A549 (cell line): Measurements from ENCODE around the gene SNU13. TPM values are rescaled to one million over a fixed set of nuclear protein-coding genes. Genes with fewer than 3 reads are reported as not detected.

Source experiments
- ATAC-seq, 2 experiments: fragments of 200-7000 bp in 1 of 2; fragments of >200 bp in 1 of 2; cut with Nextera tagmentation in 1 of 2; cut with Tn5 transposase in 1 of 2; 3 replicates each; pipeline versions ENCODE4 v1.8.0 to v1.9.1; 2018 to 2020; ENCODE audit warnings: mild to moderate bottlenecking in 1 of 2, moderate library complexity in 1 of 2
- CTCF ChIA-PET: fragments of 300-600 bp; sonication (Branson Sonifier 250); formaldehyde crosslinking; extraction: SDS; loops from one replicate; lab custom pipeline; 2021; ENCODE audit warnings: antibody characterized with exemption, inconsistent platforms; lab: Yijun Ruan, JAX
- POLR2A ChIA-PET: fragments of 350-600 bp; formaldehyde crosslinking; extraction: SDS; loops from one replicate; lab custom pipeline; 2021; ENCODE audit warnings: antibody characterized with exemption, inconsistent platforms; lab: Yijun Ruan, JAX
- DNase-seq, 2 experiments: peaks; one replicate each; pipeline versions ENCODE4 v3.0.0 to v3.0.0-alpha.2; 2011 to 2016; ENCODE audit warnings: low read depth in 1 of 2, low spot score in 1 of 2
- FAIRE-seq: peaks from 2 replicates; lab custom pipeline; 2011; peaks lifted over from hg19 to GRCh38; lab: Jason Lieb, UNC
- H3K27ac ChIP-seq, 2 experiments: fragments of >200 bp; sonication (Bioruptor Twin); formaldehyde crosslinking; 3 replicates each; pipeline ENCODE4 v1.5.1; 2016 to 2017
- H3K4me1 ChIP-seq: fragments of >200 bp; sonication (Bioruptor Twin); formaldehyde crosslinking; 3 replicates; pipeline ENCODE4 v1.6.1; 2016
- H3K4me2 ChIP-seq: fragments of >200 bp; sonication (Bioruptor Twin); formaldehyde crosslinking; 3 replicates; pipeline ENCODE4 v1.6.1; 2016
- H3K4me3 ChIP-seq: fragments of >200 bp; sonication (Bioruptor Twin); formaldehyde crosslinking; 3 replicates; pipeline ENCODE4 v1.5.1; 2016
- H3K9me3 ChIP-seq: fragments of >200 bp; sonication (Bioruptor Twin); formaldehyde crosslinking; 3 replicates; pipeline ENCODE4 v1.6.1; 2016
- CBX8 ChIP-seq: fragments of 200-600 bp; sonication (generic); IDR thresholded peaks from 2 replicates; pipeline ENCODE4 v1.6.1; 2016
- CEBPB ChIP-seq, 2 experiments: fragments of >200 bp in 1 of 2; sonication (Bioruptor Twin) in 1 of 2; formaldehyde crosslinking in 1 of 2; IDR thresholded peaks; 2 replicates each; pipeline ENCODE4 v1.6.1; 2012 to 2016
- CHD2 ChIP-seq: fragments of 150-350 bp; IDR thresholded peaks from 2 replicates; pipeline ENCODE4 v1.6.1; 2014; ENCODE audit warnings: low read length; ENCODE audit not compliant: partially characterized antibody
- CHD4 ChIP-seq: fragments of 200-600 bp; sonication (generic); IDR thresholded peaks from 2 replicates; pipeline ENCODE4 v1.6.1; 2016; ENCODE audit warnings: antibody characterized with exemption, mild to moderate bottlenecking, borderline replicate concordance
- FOSB ChIP-seq: fragments of 250-450 bp; sonication (Bioruptor Pico); IDR thresholded peaks from 2 replicates; pipeline ENCODE4 v1.5.0; 2020; ENCODE audit warnings: mild to moderate bottlenecking, moderate library complexity
- FOXS1 ChIP-seq: fragments of 250-450 bp; sonication (Bioruptor Pico); IDR thresholded peaks from 2 replicates; pipeline ENCODE4 v1.5.0; 2020; ENCODE audit warnings: mild to moderate bottlenecking, moderate library complexity
- GATA3 ChIP-seq: IDR thresholded peaks from 2 replicates; pipeline ENCODE4 v1.6.1; 2012; ENCODE audit warnings: borderline replicate concordance
- HOXA7 ChIP-seq: fragments of 250-450 bp; sonication (Bioruptor Pico); IDR thresholded peaks from 2 replicates; pipeline ENCODE4 v1.5.0; 2020; ENCODE audit warnings: mild to moderate bottlenecking, moderate library complexity
- HOXB5 ChIP-seq: fragments of 250-450 bp; sonication (Bioruptor Pico); IDR thresholded peaks from 2 replicates; pipeline ENCODE4 v1.5.0; 2020; ENCODE audit warnings: mild to moderate bottlenecking, moderate library complexity
- KDM5A ChIP-seq: fragments of 200-600 bp; sonication (generic); IDR thresholded peaks from 2 replicates; pipeline ENCODE4 v1.6.1; 2016; ENCODE audit warnings: antibody characterized with exemption, mild to moderate bottlenecking
- MAFK ChIP-seq: fragments of 450-650 bp; IDR thresholded peaks from 2 replicates; pipeline ENCODE4 v1.6.1; 2014; ENCODE audit not compliant: partially characterized antibody
- MYC ChIP-seq: IDR thresholded peaks from 2 replicates; pipeline ENCODE4 v1.6.1; 2012; ENCODE audit warnings: mild to moderate bottlenecking, inconsistent platforms, low read length, improper control_type of control experiment, borderline replicate concordance
- NFE2L2 ChIP-seq: fragments of 150-350 bp; conservative IDR thresholded peaks from 2 replicates; pipeline ENCODE4 v1.6.1; 2014; ENCODE audit warnings: low read length
- PHF8 ChIP-seq: fragments of 200-600 bp; sonication (generic); IDR thresholded peaks from 2 replicates; pipeline ENCODE4 v1.6.1; 2016; ENCODE audit warnings: low read depth, mild to moderate bottlenecking, antibody characterized with exemption, moderate library complexity, borderline replicate concordance
- POLR2AphosphoS2 ChIP-seq: conservative IDR thresholded peaks from 2 replicates; pipeline ENCODE4 v1.6.1; 2012; ENCODE audit warnings: low read length, improper control_type of control experiment, inconsistent platforms
- RCOR1 ChIP-seq: fragments of 150-350 bp; IDR thresholded peaks from 2 replicates; pipeline ENCODE4 v1.6.1; 2014; ENCODE audit warnings: antibody characterized with exemption, low read length, low read depth
- RNF2 ChIP-seq: fragments of 200-600 bp; sonication (generic); IDR thresholded peaks from 2 replicates; pipeline ENCODE4 v1.6.1; 2016; ENCODE audit warnings: low read depth, mild to moderate bottlenecking, antibody characterized with exemption, moderate library complexity, borderline replicate concordance
- SMC3 ChIP-seq: fragments of >200 bp; sonication (Bioruptor Twin); formaldehyde crosslinking; IDR thresholded peaks from 3 replicates; pipeline ENCODE4 v1.6.1; 2018; ENCODE audit warnings: inconsistent platforms
- WGBS: methylation state at CpG from one replicate; pipeline ENCODE4 v1.1.6; 2017; ENCODE audit errors: missing lambda C conversion rate; 5-methylcytosine and 5-hydroxymethylcytosine counted together
- polyA plus RNA-seq, 4 experiments: library from polyadenylated mRNA; depleted of rRNA in 3 of 4; stranded (reverse); fragments of >200 nt; fragmentation: RNase III in 1 of 4; extraction: RNeasy Plus Mini Kit Qiagen cat#74134 plus additional on column Dnase treatment in 1 of 4; gene quantifications; 2 replicates in 3 of 4; 3 replicates in 1 of 4; pipeline ENCODE4 v1.2.3, GENCODE V29; 2011 to 2017
- TF ChIP-seq, protein P1 (sequence below): fragments of >200 bp; sonication (Bioruptor Twin); formaldehyde crosslinking; IDR thresholded peaks from 3 replicates; pipeline ENCODE4 v1.6.1; 2016
- TF ChIP-seq, protein P2 (sequence below): fragments of 250-450 bp; sonication (Bioruptor Pico); IDR thresholded peaks from 2 replicates; pipeline ENCODE4 v1.5.0; 2020; ENCODE audit warnings: low read depth, mild to moderate bottlenecking, moderate library complexity
- TF ChIP-seq, protein P3 (sequence below): fragments of >200 bp; sonication (Bioruptor Twin); formaldehyde crosslinking; IDR thresholded peaks from 3 replicates; pipeline ENCODE4 v1.5.1; 2016
- TF ChIP-seq, protein P4 (sequence below): fragments of >200 bp; sonication (Bioruptor Twin); formaldehyde crosslinking; IDR thresholded peaks from 2 replicates; pipeline ENCODE4 v1.6.1; 2016
- TF ChIP-seq, protein P5 (sequence below): IDR thresholded peaks from 2 replicates; pipeline ENCODE4 v1.6.1; 2012

Gene SNU13
- polyA plus RNA-seq, 2 of the 4 experiments (the other 2 are of a cell fraction), result 92.2 to 118 TPM

DNA sequence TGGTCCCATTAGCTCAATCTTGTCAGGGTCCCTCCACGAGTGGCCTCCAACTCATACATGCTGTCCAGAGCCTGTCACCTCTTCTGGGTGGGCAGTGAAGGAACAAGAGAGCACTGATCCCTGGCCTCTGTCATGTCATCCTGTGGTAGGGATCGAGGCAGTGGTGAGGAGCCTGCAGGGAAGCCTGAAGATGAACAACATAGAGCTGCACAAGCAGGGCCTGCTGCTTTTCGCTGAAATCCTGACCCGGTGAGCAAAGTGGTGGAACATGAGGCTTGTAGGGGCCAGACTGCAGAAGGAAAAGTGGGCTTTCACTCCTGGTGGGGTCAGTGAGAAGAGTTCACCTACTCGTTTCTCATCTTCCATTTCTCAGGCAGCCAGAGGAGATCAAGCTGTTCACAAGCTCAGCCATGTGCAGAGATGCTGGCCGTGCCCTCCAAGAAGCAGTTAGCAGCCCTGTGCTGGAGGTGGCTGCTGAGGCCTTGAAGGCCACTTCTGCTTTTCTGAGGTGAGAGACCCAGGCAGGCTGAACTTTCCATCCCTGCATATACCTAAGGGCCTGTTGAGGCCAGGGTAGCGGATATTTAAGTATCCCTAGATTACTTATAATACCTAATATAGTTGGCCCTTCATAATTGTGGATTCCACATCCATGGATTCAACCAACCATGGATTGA lies 43.6 kb upstream of the SNU13 start:
- 76% methylated on average over 7 of the region's 7 CpGs for WGBS
- TF ChIP-seq RCOR1 (no peak), CHD2 (no peak), KDM5A (no peak), NFE2L2 (no peak), CEBPB (IDR thresholded peaks at IDR 0.05) (no peak), POLR2AphosphoS2 (no peak), FOXS1 (no peak), HOXA7 (CRISPR knock-in tag) (no peak), GATA3 (no peak), HOXB5 (CRISPR knock-in tag) (no peak), SMC3 (no peak), PHF8 (no peak), FOSB (CRISPR knock-in tag) (no peak), CBX8 (no peak), CHD4 (no peak)
- TF ChIP-seq, protein P1, sequence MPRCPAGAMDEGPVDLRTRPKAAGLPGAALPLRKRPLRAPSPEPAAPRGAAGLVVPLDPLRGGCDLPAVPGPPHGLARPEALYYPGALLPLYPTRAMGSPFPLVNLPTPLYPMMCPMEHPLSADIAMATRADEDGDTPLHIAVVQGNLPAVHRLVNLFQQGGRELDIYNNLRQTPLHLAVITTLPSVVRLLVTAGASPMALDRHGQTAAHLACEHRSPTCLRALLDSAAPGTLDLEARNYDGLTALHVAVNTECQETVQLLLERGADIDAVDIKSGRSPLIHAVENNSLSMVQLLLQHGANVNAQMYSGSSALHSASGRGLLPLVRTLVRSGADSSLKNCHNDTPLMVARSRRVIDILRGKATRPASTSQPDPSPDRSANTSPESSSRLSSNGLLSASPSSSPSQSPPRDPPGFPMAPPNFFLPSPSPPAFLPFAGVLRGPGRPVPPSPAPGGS, result no peak
- TF ChIP-seq, protein P2, sequence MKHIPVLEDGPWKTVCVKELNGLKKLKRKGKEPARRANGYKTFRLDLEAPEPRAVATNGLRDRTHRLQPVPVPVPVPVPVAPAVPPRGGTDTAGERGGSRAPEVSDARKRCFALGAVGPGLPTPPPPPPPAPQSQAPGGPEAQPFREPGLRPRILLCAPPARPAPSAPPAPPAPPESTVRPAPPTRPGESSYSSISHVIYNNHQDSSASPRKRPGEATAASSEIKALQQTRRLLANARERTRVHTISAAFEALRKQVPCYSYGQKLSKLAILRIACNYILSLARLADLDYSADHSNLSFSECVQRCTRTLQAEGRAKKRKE (CRISPR knock-in tag), result no peak
- TF ChIP-seq, protein P3, sequence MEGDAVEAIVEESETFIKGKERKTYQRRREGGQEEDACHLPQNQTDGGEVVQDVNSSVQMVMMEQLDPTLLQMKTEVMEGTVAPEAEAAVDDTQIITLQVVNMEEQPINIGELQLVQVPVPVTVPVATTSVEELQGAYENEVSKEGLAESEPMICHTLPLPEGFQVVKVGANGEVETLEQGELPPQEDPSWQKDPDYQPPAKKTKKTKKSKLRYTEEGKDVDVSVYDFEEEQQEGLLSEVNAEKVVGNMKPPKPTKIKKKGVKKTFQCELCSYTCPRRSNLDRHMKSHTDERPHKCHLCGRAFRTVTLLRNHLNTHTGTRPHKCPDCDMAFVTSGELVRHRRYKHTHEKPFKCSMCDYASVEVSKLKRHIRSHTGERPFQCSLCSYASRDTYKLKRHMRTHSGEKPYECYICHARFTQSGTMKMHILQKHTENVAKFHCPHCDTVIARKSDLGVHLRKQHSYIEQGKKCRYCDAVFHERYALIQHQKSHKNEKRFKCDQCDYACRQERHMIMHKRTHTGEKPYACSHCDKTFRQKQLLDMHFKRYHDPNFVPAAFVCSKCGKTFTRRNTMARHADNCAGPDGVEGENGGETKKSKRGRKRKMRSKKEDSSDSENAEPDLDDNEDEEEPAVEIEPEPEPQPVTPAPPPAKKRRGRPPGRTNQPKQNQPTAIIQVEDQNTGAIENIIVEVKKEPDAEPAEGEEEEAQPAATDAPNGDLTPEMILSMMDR, result no peak
- TF ChIP-seq, protein P4, sequence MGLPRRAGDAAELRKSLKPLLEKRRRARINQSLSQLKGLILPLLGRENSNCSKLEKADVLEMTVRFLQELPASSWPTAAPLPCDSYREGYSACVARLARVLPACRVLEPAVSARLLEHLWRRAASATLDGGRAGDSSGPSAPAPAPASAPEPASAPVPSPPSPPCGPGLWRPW, result no peak
- Histone ChIP-seq H3K4me3 (no peak overlapping the region), H3K9me3 (no peaks in the 10 kb centered on the region), H3K4me2 (no peak overlapping the region), H3K4me1 (no peaks in the 10 kb centered on the region), H3K27ac (no peak overlapping the region)
- DNase-seq (no peak), FAIRE-seq (no peak), ATAC-seq (no peak)
- ChIA-PET CTCF (interaction anchor here (1.1 to 2.5 kb wide), 2 partner anchors 14 to 60 kb away, joined by 3 to 9 read pairs; no protein-coding TSS in a partner anchor), POLR2A (no interaction called here)

DNA sequence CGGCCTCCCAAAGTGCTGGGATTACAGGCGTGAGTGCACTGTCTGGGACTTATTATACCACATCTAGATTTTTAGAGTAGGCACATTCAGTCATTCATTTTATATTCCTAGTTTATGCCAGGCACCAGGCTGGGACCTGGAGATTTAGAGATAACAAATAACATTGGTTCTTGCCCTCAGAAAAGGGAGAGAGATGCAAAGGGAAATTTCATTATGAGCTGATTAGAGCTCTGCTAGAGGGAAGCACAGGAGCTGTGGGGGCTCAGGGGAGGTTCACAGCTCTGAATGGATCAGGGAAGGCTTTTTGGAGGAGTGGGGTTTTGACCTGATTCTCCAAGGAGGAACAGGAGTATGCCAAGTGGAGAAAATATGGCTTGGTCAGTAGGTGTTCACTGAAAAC lies 42.9 kb upstream of the SNU13 start:
- FAIRE-seq (no peak), DNase-seq (no peak), ATAC-seq (no peak)
- TF ChIP-seq MAFK, result no peak
- no peak for TF ChIP-seq RNF2
- no peak for TF ChIP-seq HOXB5 (CRISPR knock-in tag)
- TF ChIP-seq MYC, result no peak
- TF ChIP-seq, protein P5, sequence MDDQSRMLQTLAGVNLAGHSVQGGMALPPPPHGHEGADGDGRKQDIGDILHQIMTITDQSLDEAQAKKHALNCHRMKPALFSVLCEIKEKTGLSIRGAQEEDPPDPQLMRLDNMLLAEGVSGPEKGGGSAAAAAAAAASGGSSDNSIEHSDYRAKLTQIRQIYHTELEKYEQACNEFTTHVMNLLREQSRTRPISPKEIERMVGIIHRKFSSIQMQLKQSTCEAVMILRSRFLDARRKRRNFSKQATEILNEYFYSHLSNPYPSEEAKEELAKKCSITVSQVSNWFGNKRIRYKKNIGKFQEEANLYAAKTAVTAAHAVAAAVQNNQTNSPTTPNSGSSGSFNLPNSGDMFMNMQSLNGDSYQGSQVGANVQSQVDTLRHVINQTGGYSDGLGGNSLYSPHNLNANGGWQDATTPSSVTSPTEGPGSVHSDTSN, result no peak
- Histone ChIP-seq H3K4me3 (no peak overlapping the region), H3K4me1 (no peaks in the 10 kb centered on the region), H3K9me3 (no peaks in the 10 kb centered on the region), H3K4me2 (no peak overlapping the region), H3K27ac (no peak overlapping the region)
- ChIA-PET CTCF (interaction anchor here (2.5 kb wide), 1 partner anchor 14 kb away, joined by 9 read pairs; no protein-coding TSS in a partner anchor), POLR2A (no interaction called here)
- 38% methylated on average over 2 of the region's 2 CpGs for WGBS
